Ovary (tissue), 3 donors: ENCODE measurements around the gene UBL5.

Source experiments
- CTCF ChIP-seq, 3 donors: fragments of 450-650 bp in 2 of 3; fragments of 200-600 bp in 1 of 3; IDR thresholded peaks; one replicate each; pipeline versions ENCODE4 v1.5.1 to v1.8.0; 2016 to 2022; ENCODE audit warnings: antibody characterized with exemption in 3 of 3, mild to moderate bottlenecking in 1 of 3
- EP300 ChIP-seq: sonication (generic); formaldehyde crosslinking; IDR thresholded peaks from one replicate; pipeline ENCODE4 v1.6.1; 2017; ENCODE audit warnings: antibody characterized with exemption
- donor health status: DM: no; HTN: no; CAD: no.

GRCh38 chr19:9823816-9824215 lies 3.9 kb upstream of the UBL5 start:
- TF ChIP-seq EP300 (no peak), CTCF (IDR thresholded peaks at IDR 0.05) (no peak)
